Astrocyte (in vitro differentiated cells and primary cell): ENCODE data around the gene MORC1. TPM values are rescaled to one million over a fixed set of nuclear protein-coding genes. Genes with fewer than 3 reads are reported as not detected.

Experiments used
- DNase-seq: peaks from one replicate; pipeline ENCODE4 v3.0.0-alpha.2; 2010; ENCODE audit warnings: low read depth
- FAIRE-seq: peaks from 2 replicates; lab custom pipeline; 2011; peaks lifted over from hg19 to GRCh38; lab: Jason Lieb, UNC
- H2AFZ ChIP-seq: 2 replicates; pipeline ENCODE4 v1.6.0; 2012; ENCODE audit warnings: low read depth, low read length, inconsistent platforms
- H3K27ac ChIP-seq: 2 replicates; pipeline ENCODE4 v1.5.1; 2011; ENCODE audit warnings: low read depth, low read length, inconsistent platforms
- H3K27me3 ChIP-seq: 2 replicates; pipeline ENCODE4 v1.6.0; 2011; ENCODE audit warnings: low read length, inconsistent platforms; ENCODE audit not compliant: insufficient read depth
- H3K36me3 ChIP-seq: 2 replicates; pipeline ENCODE4 v1.5.1; 2011; ENCODE audit warnings: low read length, inconsistent platforms; ENCODE audit not compliant: insufficient read depth
- H3K4me1 ChIP-seq: 2 replicates; pipeline ENCODE4 v1.5.1; 2011; ENCODE audit warnings: low read length, inconsistent platforms; ENCODE audit not compliant: insufficient read depth
- H3K4me2 ChIP-seq: 2 replicates; pipeline ENCODE4 v1.6.0; 2012; ENCODE audit warnings: low read length, inconsistent platforms
- H3K4me3 ChIP-seq: 2 replicates; pipeline ENCODE4 v1.5.1; 2011; ENCODE audit warnings: low read depth, mild to moderate bottlenecking, low read length, inconsistent platforms; ENCODE audit not compliant: insufficient read depth
- H3K79me2 ChIP-seq: 2 replicates; pipeline ENCODE4 v1.6.0; 2012; ENCODE audit warnings: mild to moderate bottlenecking, low read length, inconsistent platforms; ENCODE audit not compliant: insufficient read depth
- H3K9ac ChIP-seq: 2 replicates; pipeline ENCODE4 v1.6.0; 2012; ENCODE audit warnings: mild to moderate bottlenecking, low read length, inconsistent platforms
- H3K9me3 ChIP-seq: 2 replicates; pipeline ENCODE4 v1.5.1; 2012; ENCODE audit warnings: low read depth, mild to moderate bottlenecking, low read length, inconsistent platforms; ENCODE audit not compliant: insufficient read depth
- H4K20me1 ChIP-seq: 2 replicates; pipeline ENCODE4 v1.6.0; 2012; ENCODE audit warnings: low read length, inconsistent platforms; ENCODE audit not compliant: insufficient read depth
- H3K27ac Mint-ChIP-seq: one replicate; pipeline ENCODE4 v1.8.0; 2021; ENCODE audit warnings: mild to moderate bottlenecking, mixed read lengths; ENCODE audit not compliant: unreplicated experiment
- H3K27me3 Mint-ChIP-seq: one replicate; pipeline ENCODE4 v1.8.0; 2021; ENCODE audit warnings: low read depth, mixed read lengths; ENCODE audit not compliant: unreplicated experiment
- H3K36me3 Mint-ChIP-seq: one replicate; pipeline ENCODE4 v1.8.0; 2021; ENCODE audit warnings: low read depth, mixed read lengths; ENCODE audit not compliant: unreplicated experiment
- H3K4me1 Mint-ChIP-seq: one replicate; pipeline ENCODE4 v1.8.0; 2021; ENCODE audit warnings: low read depth, mixed read lengths; ENCODE audit not compliant: unreplicated experiment
- H3K4me3 Mint-ChIP-seq: one replicate; pipeline ENCODE4 v1.8.0; 2021; ENCODE audit warnings: mild to moderate bottlenecking, moderate library complexity, mixed read lengths; ENCODE audit not compliant: unreplicated experiment
- H3K9me3 Mint-ChIP-seq: one replicate; pipeline ENCODE4 v1.8.0; 2021; ENCODE audit warnings: mild to moderate bottlenecking, mixed read lengths; ENCODE audit not compliant: unreplicated experiment
- EZH2 ChIP-seq: IDR thresholded peaks from 2 replicates; pipeline ENCODE4 v1.6.1; 2012; ENCODE audit warnings: mild to moderate bottlenecking, low read length, inconsistent platforms; ENCODE audit not compliant: insufficient read depth
- total RNA-seq: library from RNA; stranded (reverse); gene quantifications from 2 replicates; pipeline ENCODE4 v1.2.1, GENCODE V29; 2021
- TF ChIP-seq, protein P1 (sequence below): IDR thresholded peaks from 2 replicates; pipeline ENCODE4 v1.5.1; 2011; ENCODE audit warnings: low read depth, mild to moderate bottlenecking, inconsistent platforms, low read length, moderate library complexity; ENCODE audit not compliant: insufficient read depth

Gene MORC1
- total RNA-seq, 1 donor from 2014 or later, result not detected

DNA sequence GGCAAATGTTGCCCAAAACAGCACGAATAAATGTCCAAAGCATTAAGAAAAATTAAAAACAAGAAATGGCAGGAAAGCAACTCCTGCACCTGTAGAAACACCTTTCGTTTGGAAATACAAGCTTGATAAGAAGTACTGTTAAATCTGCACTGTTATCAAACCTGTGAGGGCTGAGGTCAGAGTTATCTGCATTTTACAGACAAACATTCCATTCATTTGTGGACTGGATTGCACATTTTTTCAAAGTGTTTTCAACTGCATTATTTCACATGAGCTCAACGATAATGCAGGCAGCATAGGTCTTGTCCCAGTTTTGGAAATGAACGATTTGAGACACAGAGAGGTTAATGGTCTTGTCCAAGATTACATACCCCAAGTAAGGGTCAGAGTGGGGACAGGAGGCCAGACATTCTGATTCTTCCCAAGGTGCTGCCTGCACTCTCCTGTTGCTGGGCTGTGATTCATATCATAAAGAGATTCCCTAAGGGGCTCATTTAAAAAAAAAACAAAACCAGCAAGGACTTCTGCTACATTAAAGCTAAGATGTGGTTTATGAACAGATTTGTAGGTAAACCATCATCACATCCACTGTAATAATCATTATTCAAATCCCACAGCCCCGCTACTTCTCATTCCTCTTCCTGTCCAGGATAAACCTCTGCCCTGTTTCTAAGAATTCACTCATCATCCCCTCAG is 177.2 kb downstream of the MORC1 start:
- H3K27ac ChIP-seq, result no peak overlapping the region
- DNase-seq (peak; percentile 71), FAIRE-seq (no peak)
- Mint-ChIP-seq H3K27ac (no peak overlapping the region), H3K4me3 (no peak overlapping the region), H3K36me3 (no peaks in the 10 kb centered on the region), H3K9me3 (no peaks in the 10 kb centered on the region), H3K27me3 (no peaks in the 10 kb centered on the region), H3K4me1 (peaks cover 19% of the 10 kb centered on the region)
- no peaks in the 10 kb centered on the region for H3K4me1 ChIP-seq
- peak overlapping the region; percentile 15 for H2AFZ ChIP-seq
- H3K27me3 ChIP-seq, result no peaks in the 10 kb centered on the region
- H3K4me2 ChIP-seq, result peak overlapping the region; percentile 9
- H3K9me3 ChIP-seq, result no peaks in the 10 kb centered on the region
- no peaks in the 10 kb centered on the region for H4K20me1 ChIP-seq
- no peaks in the 10 kb centered on the region for H3K79me2 ChIP-seq
- H3K4me3 ChIP-seq, result no peak overlapping the region
- no peaks in the 10 kb centered on the region for H3K36me3 ChIP-seq
- TF ChIP-seq, protein P1, sequence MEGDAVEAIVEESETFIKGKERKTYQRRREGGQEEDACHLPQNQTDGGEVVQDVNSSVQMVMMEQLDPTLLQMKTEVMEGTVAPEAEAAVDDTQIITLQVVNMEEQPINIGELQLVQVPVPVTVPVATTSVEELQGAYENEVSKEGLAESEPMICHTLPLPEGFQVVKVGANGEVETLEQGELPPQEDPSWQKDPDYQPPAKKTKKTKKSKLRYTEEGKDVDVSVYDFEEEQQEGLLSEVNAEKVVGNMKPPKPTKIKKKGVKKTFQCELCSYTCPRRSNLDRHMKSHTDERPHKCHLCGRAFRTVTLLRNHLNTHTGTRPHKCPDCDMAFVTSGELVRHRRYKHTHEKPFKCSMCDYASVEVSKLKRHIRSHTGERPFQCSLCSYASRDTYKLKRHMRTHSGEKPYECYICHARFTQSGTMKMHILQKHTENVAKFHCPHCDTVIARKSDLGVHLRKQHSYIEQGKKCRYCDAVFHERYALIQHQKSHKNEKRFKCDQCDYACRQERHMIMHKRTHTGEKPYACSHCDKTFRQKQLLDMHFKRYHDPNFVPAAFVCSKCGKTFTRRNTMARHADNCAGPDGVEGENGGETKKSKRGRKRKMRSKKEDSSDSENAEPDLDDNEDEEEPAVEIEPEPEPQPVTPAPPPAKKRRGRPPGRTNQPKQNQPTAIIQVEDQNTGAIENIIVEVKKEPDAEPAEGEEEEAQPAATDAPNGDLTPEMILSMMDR, result no peak
- no peak for TF ChIP-seq EZH2
- no peak overlapping the region for H3K9ac ChIP-seq

DNA sequence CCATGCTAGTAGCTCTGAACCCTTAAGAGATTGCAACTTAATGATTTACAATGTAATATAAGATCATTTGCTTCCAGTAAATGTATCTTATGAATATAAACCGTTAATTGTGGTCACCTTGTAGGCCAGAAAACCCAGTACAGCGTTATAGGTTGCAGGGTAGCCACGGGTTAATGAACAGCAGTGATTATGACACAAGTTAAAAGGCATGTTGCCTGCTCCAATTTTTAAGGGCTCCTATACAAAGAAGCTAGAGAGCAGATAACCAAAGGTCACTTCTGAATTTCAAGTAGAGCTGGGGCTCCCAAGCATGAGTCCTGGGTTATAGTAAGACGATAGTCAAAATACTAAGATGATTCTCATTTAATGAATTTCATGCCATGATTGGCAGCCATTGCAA is 177.8 kb downstream of the MORC1 start:
- no peak overlapping the region for H3K27ac ChIP-seq
- Mint-ChIP-seq H3K9me3 (no peaks in the 10 kb centered on the region), H3K27me3 (no peaks in the 10 kb centered on the region), H3K4me1 (peaks cover 19% of the 10 kb centered on the region), H3K36me3 (no peaks in the 10 kb centered on the region), H3K27ac (no peak overlapping the region), H3K4me3 (no peak overlapping the region)
- DNase-seq (peak; percentile 16), FAIRE-seq (no peak)
- no peak overlapping the region for H3K4me2 ChIP-seq
- no peak overlapping the region for H3K9ac ChIP-seq
- no peaks in the 10 kb centered on the region for H3K36me3 ChIP-seq
- H4K20me1 ChIP-seq, result no peaks in the 10 kb centered on the region
- no peaks in the 10 kb centered on the region for H3K4me1 ChIP-seq
- no peak overlapping the region for H2AFZ ChIP-seq
- TF ChIP-seq EZH2, result no peak
- TF ChIP-seq, protein P1, result no peak
- no peaks in the 10 kb centered on the region for H3K79me2 ChIP-seq
- no peak overlapping the region for H3K4me3 ChIP-seq
- H3K9me3 ChIP-seq, result no peaks in the 10 kb centered on the region
- H3K27me3 ChIP-seq, result no peaks in the 10 kb centered on the region

DNA sequence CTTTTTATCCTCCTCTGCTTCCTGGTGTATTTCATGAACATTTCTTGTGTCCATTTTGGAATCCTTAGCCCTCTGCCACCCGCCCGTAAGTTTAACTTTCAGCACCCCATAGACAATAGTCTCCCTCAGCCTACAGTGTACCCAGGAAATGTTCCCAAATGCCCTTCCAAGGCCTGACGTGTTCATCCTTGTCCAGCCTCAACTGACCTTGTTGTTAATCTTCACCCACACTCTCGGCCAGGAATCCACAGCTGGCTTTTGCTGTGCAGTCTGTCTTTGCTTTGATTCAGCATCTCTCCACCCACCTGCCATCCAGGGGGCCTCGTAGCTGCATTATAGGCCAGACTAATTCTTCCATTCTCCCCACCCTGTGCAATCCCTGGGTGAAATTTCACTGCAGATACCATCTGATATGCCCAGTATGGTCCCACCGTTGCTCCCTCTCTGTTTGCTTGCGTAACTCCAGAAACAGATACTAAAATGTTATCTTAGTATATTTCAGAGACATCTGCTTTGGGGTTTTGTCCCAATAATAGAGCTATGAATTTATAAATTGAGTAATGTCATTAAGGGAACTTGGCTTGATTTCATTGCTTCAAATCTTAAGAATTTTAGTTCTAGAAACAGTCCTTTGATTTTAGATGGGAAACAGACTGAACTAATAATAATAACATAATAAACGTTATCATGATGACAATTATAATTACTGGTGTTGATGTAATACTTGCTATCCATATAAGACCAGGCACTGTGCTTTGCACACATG is 180.8 kb downstream of the MORC1 start:
- Histone ChIP-seq H3K27ac (no peak overlapping the region), H4K20me1 (no peaks in the 10 kb centered on the region), H3K9me3 (no peaks in the 10 kb centered on the region), H3K27me3 (no peaks in the 10 kb centered on the region), H3K9ac (no peak overlapping the region), H3K4me3 (no peak overlapping the region), H3K36me3 (no peaks in the 10 kb centered on the region), H3K79me2 (no peaks in the 10 kb centered on the region), H2AFZ (no peak overlapping the region), H3K4me1 (no peaks in the 10 kb centered on the region), H3K4me2 (no peak overlapping the region)
- TF ChIP-seq, protein P1, result no peak
- no peak for TF ChIP-seq EZH2
- FAIRE-seq (no peak), DNase-seq (no peak)
- Mint-ChIP-seq H3K36me3 (no peaks in the 10 kb centered on the region), H3K27ac (no peak overlapping the region), H3K4me1 (peaks cover 19% of the 10 kb centered on the region), H3K27me3 (no peaks in the 10 kb centered on the region), H3K4me3 (peak overlapping the region; percentile 14), H3K9me3 (no peaks in the 10 kb centered on the region)
